ENCODE data around the gene KCTD20.
"Not testable (repeated sequence)": the region's sequence is repeated elsewhere in the genome, so short reads cannot be mapped to it uniquely, and the experiment has no call there.

The KCTD20 gene

GRCh38 chr6:36443471-36444428 lies 950 bp downstream of the KCTD20 start:
- no peak for DNase-seq (ENCODE audit: extremely low read depth in 1 of 2, low read depth in 1 of 2)

- no peak for DNase-seq (ENCODE audit: extremely low read depth in 1 of 2, low read depth in 1 of 2)
Measured at GRCh38 chr6:36444470-36444869, 1.7 kb downstream of the KCTD20 start.

- no peak for DNase-seq (ENCODE audit: extremely low read depth in 1 of 2, low read depth in 1 of 2)
Measured at GRCh38 chr6:36445621-36446020, 2.8 kb downstream of the KCTD20 start.

DNA sequence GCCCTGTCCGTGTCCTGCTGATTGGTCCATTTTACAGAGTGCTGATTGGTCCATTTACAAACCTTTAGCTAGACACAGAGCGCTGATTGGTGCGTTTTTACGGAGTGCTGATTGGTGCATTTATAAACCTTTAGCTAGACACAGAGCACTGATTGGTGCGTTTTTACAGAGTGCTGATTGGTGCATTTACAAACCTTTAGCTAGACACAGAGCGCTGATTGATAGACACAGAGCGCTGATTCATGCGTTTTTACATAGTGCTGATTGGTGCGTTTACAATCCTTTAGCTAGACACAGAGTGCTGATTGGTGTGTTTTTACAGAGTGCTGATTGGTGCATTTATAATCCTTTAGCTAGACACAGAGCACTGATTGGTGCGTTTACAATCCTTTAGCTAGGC lies 6.4 kb downstream of the KCTD20 start:
- DNase-seq (ENCODE audit: extremely low read depth in 1 of 2, low read depth in 1 of 2) = not testable (repeated sequence)

DNA sequence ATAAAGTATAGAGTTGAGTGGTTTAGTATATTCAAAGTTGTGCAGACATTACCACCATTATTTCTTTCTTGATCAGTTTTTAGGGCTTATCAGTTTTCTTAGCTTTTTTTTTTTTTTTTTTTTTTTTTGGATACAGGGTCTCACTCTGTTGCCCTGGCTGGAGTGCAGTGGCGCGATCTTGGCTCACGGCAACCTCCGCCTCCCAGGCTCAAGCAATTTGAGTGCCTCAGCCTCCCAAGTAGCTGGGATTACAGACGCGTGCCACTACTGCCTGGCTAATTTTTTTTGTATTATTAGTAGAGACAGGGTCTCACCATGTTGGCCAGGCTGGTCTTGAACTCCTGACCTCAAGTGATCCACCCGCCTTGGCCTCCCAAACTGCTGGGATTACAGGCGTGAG lies 10.1 kb downstream of the KCTD20 start:
- not testable (repeated sequence) for DNase-seq (ENCODE audit: extremely low read depth in 1 of 2, low read depth in 1 of 2)

DNA sequence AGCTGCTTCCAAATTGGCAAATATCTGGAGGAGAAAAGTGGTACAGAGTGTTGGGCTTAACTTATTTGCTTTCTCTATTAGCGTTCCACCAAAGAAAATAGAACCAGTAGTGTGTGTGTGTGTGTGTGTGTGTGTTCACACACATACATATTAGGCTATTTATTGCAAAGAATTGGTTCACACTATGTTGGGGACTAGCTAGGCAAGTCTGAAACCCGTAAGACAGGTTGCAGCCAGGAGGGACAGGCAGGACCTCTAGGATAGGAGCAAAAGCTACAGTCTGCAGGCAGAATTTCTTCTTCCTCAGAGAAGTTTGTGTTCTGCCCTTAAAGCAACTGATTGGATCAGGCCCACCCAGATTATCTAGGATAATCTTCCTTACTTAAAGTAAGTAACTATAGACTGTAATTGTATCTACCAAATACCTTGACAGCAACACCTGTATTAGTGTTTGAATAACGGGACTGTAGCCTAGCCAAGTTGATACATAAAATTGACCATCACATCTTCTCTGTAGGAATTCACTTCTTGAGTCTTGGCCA lies 12.8 kb downstream of the KCTD20 start:
- DNase-seq (ENCODE audit: extremely low read depth in 1 of 2, low read depth in 1 of 2) = no peak

DNA sequence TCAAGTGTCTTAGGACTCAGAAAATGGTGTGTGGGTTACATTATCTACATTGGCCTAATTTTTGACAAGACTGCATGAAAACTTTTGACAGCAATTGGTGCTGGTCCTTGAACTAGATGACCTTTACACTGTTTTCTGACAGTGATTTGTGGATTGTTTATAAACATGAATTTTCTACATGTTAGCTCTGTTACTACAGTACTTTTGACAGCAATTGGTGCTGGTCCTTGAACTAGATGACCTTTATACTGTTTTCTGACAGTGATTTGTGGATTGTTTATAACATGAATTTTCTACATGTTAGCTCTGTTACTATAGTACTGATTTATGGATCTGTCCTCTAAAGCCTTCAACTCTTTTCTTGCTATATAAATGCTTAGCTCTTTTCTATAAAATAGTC lies 16.7 kb downstream of the KCTD20 start:
- no peak for DNase-seq (ENCODE audit: extremely low read depth in 1 of 2, low read depth in 1 of 2)

GRCh38 chr6:36460916-36461315 lies 18.1 kb downstream of the KCTD20 start:
- DNase-seq (ENCODE audit: extremely low read depth in 1 of 2, low read depth in 1 of 2) = no peak

- DNase-seq (ENCODE audit: extremely low read depth in 1 of 2, low read depth in 1 of 2) = no peak
Measured at GRCh38 chr6:36461646-36462045, 18.8 kb downstream of the KCTD20 start.

DNA sequence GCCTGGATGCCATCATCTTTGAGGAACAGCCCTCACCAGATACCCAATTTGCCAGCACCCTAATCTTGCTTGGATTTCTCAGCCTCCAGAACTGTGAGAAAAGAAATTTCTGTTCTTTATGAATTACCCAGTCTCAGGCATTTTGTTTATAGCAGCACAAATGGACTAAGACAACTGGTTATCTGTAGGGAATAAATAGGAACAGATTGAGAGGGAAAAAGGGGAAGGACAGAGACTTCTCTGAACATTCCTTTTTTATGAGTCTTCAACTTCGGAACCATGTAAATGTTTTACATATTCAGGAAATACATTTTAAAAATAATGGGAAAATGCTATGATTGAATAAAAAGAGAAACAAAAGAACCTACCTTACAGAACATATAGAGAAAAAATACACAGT lies 20.9 kb downstream of the KCTD20 start:
- no peak for DNase-seq (ENCODE audit: extremely low read depth in 1 of 2, low read depth in 1 of 2)

GRCh38 chr6:36464233-36464632 lies 21.4 kb downstream of the KCTD20 start:
- no peak for DNase-seq (ENCODE audit: extremely low read depth in 1 of 2, low read depth in 1 of 2)

DNA sequence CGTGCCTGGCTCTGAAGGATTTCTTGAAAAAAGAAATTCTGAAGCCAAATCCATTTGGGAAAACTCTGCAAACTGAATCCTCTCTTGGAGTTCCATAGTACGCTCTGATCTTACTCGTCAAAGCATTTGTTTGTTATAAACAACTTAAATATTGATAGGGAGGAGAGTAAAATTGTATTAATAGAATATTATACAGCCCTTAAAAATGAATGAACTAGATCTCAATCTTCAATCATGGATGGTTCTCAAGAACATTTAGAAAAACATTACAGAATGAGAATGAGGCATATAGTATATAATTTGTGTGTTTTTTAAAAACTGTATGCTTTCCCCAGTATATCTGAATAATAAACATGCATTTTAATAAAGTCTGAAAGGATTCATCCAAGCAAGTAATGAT lies 24.8 kb downstream of the KCTD20 start:
- no peak for DNase-seq (ENCODE audit: extremely low read depth in 1 of 2, low read depth in 1 of 2)

DNA sequence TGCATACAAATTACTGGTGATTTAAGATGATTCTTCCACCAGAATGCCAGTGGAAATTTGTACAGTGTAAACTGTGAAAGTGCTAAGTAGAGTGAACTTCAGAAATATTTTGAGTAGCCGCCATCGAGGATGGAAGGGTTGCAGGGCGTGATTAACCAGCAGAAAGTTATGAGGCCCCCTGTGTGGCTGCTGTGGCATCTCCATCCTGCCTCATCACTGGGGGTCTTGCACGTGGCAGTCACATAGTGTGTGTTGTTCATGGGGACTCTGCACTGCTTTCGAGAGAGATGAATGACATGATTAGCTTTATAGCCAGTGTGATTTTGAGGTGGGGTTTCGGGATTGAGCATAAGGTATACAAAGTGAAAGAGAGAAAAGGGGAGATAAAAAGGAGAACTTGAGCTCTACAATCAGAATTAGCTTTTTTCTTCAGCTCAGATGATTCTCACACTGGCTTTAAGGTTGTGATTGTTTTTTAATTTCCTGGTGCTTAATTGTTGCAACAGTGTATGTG lies 26.4 kb downstream of the KCTD20 start:
- DNase-seq (ENCODE audit: extremely low read depth in 1 of 2, low read depth in 1 of 2) = no peak

DNA sequence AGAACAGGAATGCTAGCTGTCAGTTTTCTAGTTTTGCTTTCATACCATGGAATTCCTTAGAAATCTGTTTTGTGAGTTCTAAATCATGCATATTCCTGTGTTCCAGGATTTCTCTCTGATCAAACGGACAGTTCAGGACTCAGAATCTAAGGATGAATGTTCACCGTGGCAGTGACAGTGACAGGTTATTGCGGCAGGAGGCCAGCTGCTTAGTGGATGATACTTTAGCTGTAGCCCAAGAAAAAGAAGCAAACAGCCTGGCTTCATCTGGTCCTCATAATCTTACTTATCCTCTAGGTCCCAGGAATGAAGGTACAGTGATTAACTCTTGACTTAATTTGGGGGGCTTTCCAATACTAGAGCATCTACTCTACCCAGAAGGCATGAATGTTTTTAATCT lies 27.1 kb downstream of the KCTD20 start:
- DNase-seq (ENCODE audit: extremely low read depth in 1 of 2, low read depth in 1 of 2) = no peak

DNA sequence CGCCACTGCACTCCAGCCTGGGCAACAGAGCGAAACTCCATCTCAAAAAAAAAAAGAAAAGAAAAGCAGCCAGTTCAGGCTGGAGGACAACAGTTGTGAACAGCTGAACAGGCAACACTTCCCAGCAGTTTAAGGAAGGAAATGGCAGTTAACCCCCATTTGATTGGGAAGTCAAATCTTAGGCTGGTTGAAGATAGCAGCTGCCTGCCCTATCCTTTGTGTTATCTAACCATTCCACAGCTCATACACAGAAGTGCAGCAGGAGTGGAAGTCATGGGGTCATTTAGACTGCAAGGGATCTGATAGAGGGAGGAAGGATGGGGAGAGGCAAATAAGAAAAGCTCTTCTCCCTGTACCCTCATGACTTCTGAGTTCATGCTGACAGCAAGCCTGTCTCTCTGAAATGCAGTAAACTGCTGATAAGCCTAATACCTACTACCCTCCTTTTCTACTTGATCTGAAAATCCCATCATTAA lies 35.3 kb downstream of the KCTD20 start:
- no peak for DNase-seq (ENCODE audit: extremely low read depth in 1 of 2, low read depth in 1 of 2)

- no peak for DNase-seq (ENCODE audit: extremely low read depth in 1 of 2, low read depth in 1 of 2)
Measured at GRCh38 chr6:36479256-36479655, 36.5 kb downstream of the KCTD20 start.

DNA sequence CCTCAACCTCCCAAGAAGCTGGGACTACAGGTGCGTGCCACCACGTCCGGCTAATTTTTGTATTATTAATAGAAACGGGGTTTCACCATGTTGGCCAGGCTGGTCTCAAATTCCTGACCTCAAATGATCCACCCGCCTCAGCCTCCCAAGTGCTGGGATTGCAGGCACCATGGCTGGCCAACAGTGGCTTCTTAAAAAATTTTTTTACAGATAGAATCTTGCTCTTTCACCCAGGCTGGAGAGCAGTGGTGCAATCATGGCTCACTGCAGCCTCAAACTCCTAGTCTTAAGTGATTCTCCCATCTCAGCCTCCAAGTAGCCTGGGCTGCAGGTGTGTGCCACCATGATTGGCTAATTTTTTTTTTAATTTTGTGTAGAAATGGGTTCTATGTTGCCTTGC lies 40.5 kb downstream of the KCTD20 start:
- DNase-seq (ENCODE audit: extremely low read depth in 1 of 2, low read depth in 1 of 2) = not testable (repeated sequence)

GRCh38 chr6:36484736-36485135 lies 41.9 kb downstream of the KCTD20 start:
- DNase-seq (ENCODE audit: extremely low read depth in 1 of 2, low read depth in 1 of 2) = no peak

DNA sequence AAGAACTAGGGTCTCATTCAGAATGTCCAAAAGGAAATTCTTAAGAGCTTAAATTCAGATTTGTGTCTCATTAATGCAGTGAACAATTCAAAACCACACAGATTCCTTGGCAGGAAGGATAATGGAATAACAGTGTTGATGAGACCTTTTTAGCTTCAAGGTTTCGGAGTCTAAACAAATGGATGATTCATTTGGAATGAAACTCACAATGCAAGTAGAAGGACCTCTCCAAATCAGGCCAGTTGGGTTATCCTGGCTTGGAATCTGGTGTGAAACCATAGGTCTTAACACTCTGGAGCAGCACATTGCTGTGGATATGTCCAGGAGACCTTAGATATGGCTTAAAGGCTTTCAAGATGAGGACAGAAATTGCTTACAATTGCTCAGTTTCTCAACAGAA lies 44.9 kb downstream of the KCTD20 start:
- DNase-seq (ENCODE audit: extremely low read depth in 1 of 2, low read depth in 1 of 2) = no peak

DNA sequence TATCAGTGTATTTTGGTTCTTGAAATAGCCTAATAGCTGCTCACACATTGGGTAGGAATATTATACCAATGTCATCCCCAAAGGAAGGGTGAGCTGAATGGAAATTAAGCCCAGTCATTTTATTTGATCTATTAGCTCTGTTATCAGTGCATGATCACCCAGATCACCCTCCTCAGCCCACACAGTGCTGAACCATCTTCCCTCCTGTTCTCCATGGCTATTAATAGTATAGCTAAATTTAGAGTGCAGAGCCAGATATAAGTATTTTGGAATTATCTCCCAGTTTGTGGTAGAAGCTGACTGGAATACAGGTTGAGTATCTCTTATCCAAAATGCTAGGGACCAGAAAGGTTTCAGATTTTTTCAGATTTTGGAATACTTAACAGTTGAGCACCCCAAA lies 45.4 kb downstream of the KCTD20 start:
- no peak for DNase-seq (ENCODE audit: extremely low read depth in 1 of 2, low read depth in 1 of 2)

DNA sequence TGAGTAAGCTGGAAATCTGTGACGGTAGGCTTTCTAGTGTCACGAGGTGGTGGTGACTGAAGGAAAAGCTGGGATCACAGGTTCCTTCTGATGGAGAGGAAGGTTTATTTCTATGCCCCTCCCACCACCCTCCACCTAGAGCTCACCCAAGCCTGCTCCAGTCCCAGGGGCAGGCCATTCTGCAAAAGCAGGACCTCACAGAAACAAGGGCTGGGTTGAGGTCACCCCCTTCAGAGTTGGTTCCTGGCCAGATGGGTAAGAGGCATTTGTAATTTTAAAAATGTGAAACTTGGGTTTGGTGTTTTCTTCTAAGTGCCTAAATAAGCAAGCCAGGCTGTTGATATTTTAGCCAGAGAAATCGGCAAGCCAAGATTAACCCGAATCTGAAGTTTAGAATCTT lies 46.6 kb downstream of the KCTD20 start:
- DNase-seq (ENCODE audit: extremely low read depth in 1 of 2, low read depth in 1 of 2) = no peak

DNA sequence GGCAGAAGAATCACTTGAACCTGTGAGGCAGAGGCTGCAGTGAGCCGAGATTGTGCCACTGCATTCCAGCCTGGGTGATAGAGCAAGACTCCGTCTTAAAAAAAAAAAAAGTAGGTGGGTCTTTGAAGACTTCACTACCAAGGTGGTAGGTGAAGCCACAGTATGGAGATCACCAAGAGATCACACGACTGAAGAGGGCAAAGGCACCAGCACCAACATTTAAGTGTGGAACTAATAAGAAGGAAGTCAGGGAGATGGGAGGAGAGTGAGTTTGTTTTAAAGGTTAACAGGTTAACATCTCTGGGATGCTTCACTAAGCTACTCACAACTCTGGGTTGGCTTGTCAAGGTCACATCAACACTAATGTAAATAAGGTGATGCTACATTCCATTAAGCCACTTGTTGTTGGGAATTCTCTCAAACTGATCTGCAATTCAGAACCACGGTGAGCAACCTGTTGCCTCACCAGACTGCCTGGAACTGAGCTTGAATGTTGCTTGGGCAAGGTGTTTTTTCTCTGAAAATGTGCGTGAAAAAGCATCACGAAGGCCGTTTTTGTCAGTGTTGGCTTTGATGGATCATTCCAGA lies 48.7 kb downstream of the KCTD20 start:
- DNase-seq (ENCODE audit: extremely low read depth in 1 of 2, low read depth in 1 of 2) = no peak

All from stimulated activated CD8-positive, alpha-beta memory T cell treated with anti-CD3 and anti-CD28 coated beads, Interleukin-7, amount 100 ng/mL, for 48 hours (primary cell).